SKM-1 treated with dmso at 0.1 percent for 144 hours (cell line): Measurements from ENCODE around the gene CALCR.

Experiments
- DNase-seq: peaks from one replicate; lab custom pipeline; 2025; ENCODE audit not compliant: unreplicated experiment; lab: John Stamatoyannopoulos, UW

CALCR gene

DNA sequence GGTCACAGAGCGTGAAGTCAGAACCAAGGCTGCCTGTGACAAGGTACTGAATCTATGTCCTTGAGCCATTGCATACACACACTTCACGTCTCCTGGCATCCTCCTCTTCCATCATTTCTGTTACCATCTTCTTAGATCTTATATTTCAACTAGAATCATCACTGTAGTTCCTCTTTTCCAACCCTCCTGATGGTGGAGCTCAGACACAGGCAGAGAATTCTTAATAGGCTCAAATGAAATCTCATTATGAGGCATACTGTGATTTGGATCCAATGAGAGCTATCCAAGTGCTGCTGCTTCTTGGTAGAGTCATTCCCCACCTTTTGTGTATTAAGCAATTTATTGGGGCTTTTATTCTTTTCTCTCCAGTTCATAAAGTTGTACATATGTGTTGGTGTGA lies 113.2 kb downstream of the CALCR start:
- DNase-seq = no peak

DNA sequence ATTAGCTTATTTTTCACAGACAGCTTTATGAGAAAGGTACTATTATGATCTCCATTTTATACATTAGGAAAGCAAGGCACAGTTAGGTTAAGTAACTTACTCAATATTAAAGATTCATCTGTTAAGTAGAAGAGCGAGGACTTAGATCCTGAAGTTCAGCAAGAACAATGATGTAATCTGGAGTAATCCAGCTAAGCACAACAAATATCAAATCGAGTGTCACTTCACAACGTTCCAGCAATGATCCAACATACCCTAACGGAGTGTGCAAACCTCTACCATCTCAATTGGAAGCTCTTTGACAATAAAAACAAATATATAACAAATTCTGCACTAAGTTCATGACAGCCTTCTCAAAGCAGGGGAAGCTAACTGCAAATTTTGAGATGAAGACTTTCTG lies 121.3 kb downstream of the CALCR start:
- DNase-seq = no peak

DNA sequence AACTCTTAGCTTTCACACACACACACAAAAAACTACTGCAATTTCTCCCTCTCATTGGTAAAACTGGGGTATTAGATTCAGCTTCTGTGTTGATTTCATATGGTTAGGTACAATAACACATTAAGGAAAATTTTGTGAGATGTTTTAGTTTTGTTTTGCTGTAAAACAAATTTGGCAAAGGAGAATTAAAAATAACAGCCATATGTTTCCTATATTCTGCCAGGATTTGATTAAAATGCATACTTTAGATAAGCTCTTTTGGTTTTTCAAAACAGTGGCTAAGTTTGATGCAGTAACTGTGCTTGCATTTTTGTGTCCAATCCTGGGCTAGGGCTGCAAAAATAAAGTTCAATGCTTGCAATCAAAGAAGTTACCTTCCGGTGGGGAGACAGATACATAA lies 126.3 kb downstream of the CALCR start:
- DNase-seq = no peak

DNA sequence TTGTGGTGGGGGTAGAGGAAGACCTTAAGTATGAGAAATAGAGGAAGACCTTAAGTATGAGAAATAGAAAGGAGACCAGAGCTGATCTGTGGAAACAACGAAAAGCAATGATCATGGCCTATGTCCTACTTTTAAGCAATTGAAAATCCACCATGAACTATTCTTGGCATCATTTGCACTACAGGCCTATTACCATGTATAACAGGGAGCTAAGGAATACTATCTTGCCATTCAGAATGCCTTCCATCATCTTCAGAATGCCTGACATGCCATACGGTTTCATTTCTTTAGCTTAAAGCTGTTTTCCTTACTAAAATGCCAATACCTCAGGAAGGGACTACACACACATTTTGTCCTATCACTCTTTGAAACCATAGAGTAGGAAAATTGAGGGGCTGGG lies 127.0 kb downstream of the CALCR start:
- DNase-seq = no peak

DNA sequence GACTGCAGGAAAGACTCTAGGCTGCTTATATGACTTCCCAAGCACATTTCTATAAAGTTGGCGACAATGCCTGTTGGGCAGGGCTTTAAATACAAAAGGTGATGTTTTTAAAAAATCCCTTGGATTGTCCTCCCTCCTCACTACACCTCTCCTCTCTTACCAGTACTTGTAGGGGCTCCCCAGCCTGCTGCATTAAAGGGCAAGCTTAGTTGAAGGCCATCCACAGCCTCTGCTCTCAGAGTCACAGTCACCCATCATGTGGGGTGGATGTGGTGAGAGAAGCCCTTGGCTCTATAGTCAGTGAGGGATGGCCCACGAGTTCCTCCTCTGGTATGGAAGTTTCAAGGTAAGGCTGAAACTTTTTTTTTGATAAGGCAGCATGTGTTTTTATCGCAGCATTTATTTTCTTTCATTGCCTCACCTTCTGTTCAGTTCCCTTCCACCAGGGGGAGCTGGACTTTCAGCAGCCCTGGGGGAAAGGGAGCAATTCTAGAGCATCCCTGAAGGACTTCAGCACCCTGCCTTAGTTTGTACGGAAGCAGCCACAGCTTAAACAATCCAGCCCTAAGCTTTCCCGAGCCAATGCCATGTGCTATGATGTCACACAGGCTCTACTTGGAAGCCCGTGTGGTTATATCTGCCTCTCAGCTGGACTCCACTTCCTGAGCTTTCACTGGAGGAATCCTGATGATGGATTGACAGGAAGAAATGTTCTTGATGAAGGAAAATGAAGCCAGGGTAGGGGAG lies 131.9 kb downstream of the CALCR start:
- DNase-seq = peak; percentile 15

DNA sequence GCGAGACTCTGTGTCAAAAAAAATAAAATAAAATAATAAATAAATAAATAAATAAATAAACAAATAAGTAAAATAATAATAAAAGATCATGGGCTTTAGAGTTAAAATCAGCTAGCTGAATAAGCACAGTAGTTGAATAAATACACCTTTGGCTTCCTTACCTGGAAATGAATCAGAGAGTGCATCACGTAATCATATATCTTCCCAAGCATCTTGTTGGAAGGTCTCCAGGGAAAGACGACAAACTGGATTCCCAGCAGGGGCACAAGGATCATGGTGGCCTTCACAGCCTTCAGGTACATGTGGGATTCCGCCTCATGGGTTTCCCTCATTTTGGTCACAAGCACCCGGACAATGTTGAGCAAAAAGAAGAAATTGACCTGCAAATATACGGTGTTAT lies 138.7 kb downstream of the CALCR start:
- no peak for DNase-seq

DNA sequence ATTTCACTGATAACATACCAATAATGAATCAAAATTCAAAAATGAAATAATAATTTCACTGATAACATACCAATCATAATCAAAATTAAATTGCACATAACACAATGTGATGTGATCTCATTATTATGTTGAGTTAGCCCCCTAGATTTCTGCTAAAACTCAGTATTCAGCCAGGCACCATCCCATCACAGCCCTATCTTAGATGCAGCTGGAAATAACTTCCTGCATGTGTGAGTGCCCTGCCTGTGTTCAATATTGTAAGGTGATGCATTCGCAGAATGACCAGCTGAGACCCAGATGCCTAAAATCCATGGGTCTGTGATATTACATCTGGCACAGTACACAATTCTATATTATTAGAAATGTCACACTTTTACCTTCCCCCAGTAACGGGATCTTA lies 142.4 kb downstream of the CALCR start:
- DNase-seq = no peak

DNA sequence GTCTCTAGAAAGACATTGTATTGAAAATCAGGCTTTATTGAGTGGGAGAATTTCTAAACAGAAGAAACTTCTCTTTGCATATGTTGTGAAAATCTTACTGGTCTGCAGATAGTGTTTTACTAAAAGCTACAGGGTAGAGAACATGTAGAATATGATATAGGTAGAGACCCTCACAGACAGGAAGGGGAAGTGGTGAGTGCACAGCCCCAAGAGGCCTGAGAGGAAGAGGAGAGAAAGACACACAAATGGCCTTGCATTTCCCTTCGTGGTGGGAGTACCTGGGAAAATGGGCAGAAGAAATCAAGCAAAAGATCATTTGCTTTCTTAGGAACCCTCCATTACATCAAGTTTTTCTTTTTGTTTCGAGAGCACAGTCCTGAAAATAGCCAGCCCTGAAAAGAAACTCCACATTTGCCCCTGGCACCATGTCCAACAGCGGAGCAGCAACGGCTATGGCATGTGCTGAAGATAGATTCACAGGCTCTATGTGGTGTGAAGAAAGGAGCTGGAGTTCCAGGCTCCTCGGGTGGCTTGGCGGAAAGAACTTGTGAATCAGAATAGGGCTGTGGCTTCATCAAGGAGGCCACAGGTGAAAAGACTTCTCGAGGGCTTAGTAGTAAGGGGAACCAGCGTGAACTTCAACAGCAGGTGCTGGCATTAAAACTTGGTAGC lies 143.5 kb downstream of the CALCR start:
- no peak for DNase-seq

DNA sequence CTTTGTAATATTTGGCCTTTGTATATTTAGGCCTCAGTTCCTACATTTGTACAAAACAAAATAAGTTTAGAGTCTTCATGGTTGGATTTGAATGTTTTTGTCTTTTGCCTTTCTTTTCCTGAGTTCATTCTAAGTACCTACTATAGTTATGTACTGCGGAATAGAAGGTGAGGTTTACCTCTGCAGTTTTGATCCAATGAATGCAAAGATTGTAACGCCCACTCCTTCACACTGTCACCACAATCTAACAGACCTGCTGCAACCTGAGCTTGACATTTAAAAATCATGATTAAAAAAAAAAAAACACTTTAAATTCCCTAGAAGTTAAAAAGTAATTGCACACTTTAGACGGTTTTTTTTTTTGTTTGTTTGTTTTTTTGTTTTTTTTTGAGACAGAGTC lies 145.0 kb downstream of the CALCR start:
- DNase-seq = no peak

DNA sequence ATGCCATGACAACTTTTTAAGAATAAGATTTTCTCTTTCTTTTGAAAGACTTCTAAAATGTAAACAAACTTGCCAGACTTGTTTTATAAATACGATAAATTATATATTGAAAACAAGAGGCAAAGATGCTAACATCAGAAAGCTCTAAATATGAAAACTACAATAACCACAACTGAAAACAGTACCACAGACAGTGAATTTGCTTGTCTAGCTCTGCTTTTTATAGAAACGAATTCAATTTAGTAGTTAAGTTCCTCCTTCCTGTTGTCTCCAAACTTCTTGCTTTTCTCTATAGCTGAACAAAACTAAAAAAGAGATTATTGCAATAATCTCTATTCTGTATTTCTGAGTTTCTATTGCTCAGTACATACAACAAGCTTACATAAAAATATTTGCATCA lies 147.4 kb downstream of the CALCR start:
- no peak for DNase-seq

DNA sequence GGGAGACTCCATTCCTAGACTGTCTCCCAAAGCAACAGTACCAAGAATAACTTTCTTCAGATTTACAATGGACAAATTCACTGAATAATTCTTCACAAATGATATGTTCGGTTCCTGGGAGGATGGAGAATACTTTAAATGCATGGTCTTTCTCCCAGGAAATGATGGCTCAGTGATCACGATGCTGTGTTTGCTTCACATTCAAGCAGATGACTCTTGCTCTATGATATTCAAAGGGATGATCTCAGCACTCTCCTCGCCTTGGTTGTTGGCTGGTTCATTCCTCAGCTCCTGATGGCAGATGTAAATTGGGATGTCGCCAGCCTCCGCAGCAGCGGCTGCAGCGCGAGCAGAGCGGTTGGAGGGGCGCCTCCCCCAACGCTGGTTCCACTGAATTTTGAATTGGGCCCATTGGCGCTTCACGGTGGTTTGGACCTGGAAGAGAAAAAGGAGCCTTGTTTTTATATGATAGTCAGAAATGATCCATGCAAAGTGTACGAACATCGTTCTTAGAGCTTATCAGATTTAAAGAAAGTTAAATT lies 148.3 kb downstream of the CALCR start:
- no peak for DNase-seq

DNA sequence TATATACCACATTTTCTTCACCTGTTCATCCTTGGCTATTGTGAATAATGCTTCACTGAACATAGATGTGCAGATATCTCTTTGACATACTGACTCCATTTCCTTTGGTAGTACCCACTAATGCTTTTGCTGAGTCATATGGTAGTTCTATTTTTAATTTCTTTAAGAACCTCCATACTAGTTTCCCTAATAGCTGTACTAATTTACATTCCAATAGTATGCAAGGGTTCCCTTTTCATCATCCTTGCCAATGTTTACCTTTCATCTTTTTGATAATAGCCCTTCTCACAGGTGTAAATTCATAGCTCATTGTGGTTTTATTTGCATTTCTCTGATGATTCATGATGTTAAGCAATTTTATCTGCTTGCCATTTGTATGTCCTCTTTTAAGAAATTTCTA lies 159.9 kb downstream of the CALCR start:
- DNase-seq = no peak

DNA sequence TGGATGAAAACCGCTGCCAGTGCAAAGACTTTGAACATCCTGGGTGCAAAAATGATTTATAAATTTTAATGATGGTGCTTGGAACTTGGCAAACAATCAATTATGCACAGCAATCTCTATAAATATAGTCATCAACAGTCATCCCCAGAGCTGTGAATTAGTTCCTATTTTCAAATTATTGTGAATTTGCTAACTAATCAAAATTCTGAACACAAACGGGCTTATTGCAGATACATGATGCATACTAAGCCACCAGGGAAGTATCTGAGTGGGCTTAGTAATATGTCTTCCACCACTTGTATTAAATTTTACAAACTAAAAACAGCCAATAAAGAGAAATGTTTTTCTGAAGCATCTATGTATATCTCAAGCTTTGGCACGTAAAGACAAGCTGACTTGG lies 165.2 kb downstream of the CALCR start:
- no peak for DNase-seq

DNA sequence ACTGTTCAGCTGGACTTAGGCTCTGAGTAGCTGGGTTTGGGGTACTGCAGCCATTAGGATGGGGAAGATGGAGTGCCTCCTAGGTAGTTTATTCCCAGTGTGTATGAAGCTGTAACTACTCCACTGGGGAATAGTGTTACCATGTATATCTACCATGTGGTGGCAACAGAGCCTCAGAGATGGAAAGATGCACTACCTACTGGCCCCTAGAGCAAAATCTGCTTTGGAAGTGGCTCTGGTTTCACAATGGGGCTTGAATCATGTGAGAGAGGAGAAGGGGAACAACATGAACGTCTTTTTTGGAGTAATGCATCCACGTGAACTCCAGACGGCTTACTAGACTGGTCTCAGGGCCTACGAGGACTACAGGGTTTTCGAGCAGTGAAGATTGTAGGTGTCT lies 167.3 kb downstream of the CALCR start:
- DNase-seq = no peak

DNA sequence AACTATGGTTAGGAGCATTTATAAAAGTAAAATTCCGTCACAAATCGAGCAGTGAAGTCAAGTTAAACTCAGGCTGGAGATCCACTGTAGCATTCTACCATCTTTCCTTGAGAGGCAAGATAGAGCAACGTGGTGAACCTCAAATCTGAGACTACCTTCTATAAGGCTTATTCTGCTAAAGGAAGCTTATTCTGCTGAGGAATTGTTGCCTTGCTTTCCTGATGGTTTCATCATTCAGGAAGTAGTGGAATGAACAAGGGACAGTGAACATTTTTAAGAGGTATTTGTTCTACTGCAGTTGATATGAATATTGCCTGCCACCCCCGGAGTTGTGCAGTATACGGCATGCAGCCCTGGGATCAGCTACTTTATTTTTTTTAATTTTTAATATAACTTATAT lies 171.6 kb downstream of the CALCR start:
- no peak for DNase-seq

DNA sequence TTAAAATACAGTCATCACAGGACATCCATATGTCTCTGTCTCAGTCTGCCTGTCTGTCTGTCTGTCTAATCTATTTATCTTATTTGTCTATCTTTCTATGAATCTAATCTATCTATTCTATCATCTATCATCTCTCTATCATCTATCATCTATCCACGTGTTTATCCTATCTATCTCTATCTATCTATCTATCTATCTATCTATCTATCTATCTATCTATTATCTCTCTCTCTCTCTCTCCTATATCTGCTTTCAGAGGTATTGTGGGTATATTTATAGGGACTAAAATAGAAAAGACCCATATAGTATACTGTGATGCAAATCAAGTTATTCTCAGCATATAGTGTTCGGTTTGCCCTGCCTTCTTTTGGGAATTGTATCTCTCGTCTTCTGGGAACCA lies 174.9 kb downstream of the CALCR start:
- DNase-seq = no peak

DNA sequence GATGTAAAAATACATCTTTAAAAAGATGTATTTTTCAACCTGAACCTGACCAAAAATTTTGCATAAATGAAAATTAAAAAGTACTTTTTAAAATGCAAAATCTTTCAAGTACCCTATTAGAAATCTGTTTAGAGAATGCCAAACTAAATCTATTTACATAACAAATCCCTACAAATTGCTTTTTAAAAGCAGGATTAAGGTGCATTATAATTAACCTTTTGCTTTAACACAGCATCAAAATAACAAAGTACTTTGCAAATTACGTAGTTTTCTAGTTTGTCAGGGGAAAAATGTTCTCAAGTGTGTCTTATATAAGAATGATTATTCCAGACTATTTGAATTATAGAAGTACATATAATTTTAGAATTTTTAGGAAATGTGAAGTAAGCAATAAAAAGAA lies 181.5 kb downstream of the CALCR start:
- DNase-seq = no peak

DNA sequence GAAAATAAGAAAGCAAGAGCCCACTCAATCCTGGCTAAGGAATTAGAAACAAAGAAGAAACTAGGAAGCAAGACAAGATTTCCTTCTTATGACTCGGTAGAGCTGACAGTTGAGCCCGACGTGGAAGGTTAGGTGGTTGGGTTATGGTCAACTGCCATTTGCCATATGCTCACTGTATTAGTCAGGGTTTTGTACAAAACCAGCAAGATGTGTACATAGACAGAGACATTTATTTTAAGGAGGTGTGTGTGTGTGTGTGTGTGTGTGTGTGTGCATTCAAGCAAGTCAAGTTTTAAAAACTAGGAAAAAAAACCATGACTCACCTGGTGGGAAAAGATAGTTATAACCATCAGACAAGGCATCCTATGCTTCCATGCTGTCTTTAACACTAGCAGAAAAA lies 183.9 kb downstream of the CALCR start:
- DNase-seq = no peak

DNA sequence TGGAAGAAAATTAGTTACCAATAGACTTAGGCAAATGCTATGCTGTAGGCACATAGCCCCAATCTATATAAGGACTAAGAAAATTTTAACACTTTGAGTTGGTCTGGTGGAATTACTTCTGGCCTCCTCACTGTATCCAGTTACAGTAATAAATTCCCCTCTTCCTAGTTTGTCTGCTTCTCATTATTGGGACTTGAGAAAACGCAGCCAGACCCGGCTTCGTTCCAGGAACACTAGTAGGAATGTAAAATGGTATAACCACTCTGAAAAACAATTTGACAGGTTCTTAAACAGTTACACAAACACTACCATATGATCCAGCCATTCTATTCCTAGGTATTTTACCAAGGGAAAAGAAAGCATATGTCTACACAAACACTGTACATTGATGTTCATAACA lies 192.2 kb downstream of the CALCR start:
- DNase-seq = no peak

DNA sequence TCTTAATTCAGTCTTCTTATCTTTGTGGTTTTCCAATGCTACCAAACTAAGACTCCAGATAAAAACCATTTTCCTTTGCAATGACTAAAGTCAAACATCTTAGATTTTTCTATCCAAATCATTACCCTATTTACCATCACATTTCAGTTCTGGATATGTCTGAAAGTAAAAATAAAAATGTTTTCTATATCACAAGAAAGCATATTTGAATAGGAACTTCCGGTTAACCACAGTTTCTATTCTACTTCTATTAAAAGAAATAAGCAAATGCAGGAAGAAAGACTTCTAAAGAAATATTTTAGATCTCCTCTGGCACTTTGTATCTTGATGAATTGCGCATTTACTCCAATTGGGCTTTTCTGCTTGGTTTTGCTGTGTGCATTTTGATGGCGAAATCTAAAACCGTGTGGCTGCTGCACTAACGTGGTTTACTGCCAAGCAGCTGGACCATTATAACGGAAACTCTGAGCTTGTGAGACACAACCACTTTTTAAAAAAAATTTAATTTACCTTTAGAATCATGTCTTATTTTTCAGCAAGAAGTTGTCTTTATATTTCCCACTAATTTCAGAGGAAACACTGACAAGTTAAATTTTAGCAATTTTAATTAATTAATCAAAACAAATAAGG lies 196.3 kb downstream of the CALCR start:
- no peak for DNase-seq

DNA sequence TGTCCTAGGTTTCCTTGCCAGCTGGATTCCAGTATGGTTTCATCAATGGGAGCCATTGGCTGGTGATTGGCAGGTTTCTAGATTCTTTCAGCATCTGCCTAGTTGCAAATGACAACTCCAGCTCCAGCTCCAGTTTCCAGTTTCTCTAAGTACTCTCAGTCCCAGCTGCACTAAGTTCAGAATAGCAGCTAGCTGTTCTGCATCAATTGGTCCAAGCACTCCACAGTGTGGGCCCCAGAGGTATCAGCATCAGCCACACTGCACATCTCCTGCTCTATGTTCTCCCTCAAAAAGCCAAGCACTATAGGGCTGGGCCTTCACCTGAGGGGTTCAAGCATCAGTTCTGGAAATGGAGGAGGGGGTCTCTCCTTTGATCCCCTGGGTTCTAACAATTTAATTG lies 198.9 kb downstream of the CALCR start:
- no peak for DNase-seq
